SK-N-MC (cell line): ENCODE data around the gene MRPL58.

Source experiments
- DNase-seq: peaks from one replicate; pipeline ENCODE4 v3.0.0-alpha.2; 2011; ENCODE audit warnings: low read depth, low spot score
- H3K27ac ChIP-seq: fragments of 200-600 bp; sonication (generic); 2 replicates; pipeline ENCODE4 v1.5.1; 2016; ENCODE audit warnings: mixed run types
- H3K36me3 ChIP-seq: fragments of 200-600 bp; sonication (generic); 2 replicates; pipeline ENCODE4 v1.6.1; 2017; ENCODE audit warnings: antibody characterized with exemption, low read length, mixed read lengths; ENCODE audit not compliant: insufficient read depth
- H3K4me3 ChIP-seq: fragments of 200-600 bp; sonication (generic); 2 replicates; pipeline ENCODE4 v1.5.1; 2016
- H3K9ac ChIP-seq: fragments of 200-600 bp; sonication (generic); 2 replicates; pipeline ENCODE4 v1.8.0; 2017; ENCODE audit warnings: mixed run types, mixed read lengths; ENCODE audit not compliant: insufficient read length
- H3K9me3 ChIP-seq: fragments of 200-600 bp; sonication (generic); 2 replicates; pipeline ENCODE4 v1.6.1; 2017; ENCODE audit warnings: low read depth, mild to moderate bottlenecking, antibody characterized with exemption, low read length, moderate library complexity, mixed read lengths
- EZH2 ChIP-seq: fragments of 200-600 bp; sonication (generic); IDR thresholded peaks from one replicate; pipeline ENCODE4 v1.6.1; 2017; ENCODE audit warnings: antibody characterized with exemption
- FOXP2 ChIP-seq: optimal IDR thresholded peaks from 2 replicates; pipeline ENCODE3; 2011; ENCODE audit warnings: mild to moderate bottlenecking, moderate library complexity; ENCODE audit not compliant: insufficient read depth; ENCODE audit errors: extremely low read length, control extremely low read depth
- POLR2AphosphoS5 ChIP-seq: IDR thresholded peaks from 2 replicates; pipeline ENCODE4 v1.6.1; 2012; ENCODE audit warnings: mild to moderate bottlenecking, low read depth, low read length, borderline replicate concordance

Gene MRPL58

GRCh38 chr17:75048249-75048878 is 35.9 kb downstream of the MRPL58 start:
- no peak for DNase-seq
- H3K36me3 ChIP-seq: peaks cover 27% of the 10 kb centered on the region
- H3K27ac ChIP-seq: 0 out of 2 replicates have a peak overlapping the region, but pooled peaks have one; percentile 23
- TF ChIP-seq EZH2: no peak
- TF ChIP-seq FOXP2: no peak
- TF ChIP-seq POLR2AphosphoS5: no peak
- peak overlapping the region; percentile 92 for H3K4me3 ChIP-seq
- H3K9ac ChIP-seq: peak overlapping the region; percentile 81
- H3K9me3 ChIP-seq: no peaks in the 10 kb centered on the region

GRCh38 chr17:75049057-75049456 is 36.6 kb downstream of the MRPL58 start:
- Histone ChIP-seq H3K27ac (0 out of 2 replicates have a peak overlapping the region, but pooled peaks have one; percentile 6), H3K9me3 (no peaks in the 10 kb centered on the region), H3K4me3 (no peak overlapping the region; the same call in 1 of the 2 replicates), H3K9ac (peak overlapping the region; percentile 29), H3K36me3 (peaks cover 32% of the 10 kb centered on the region)
- no peak for TF ChIP-seq FOXP2
- TF ChIP-seq POLR2AphosphoS5: no peak
- TF ChIP-seq EZH2: no peak
- no peak for DNase-seq

DNA sequence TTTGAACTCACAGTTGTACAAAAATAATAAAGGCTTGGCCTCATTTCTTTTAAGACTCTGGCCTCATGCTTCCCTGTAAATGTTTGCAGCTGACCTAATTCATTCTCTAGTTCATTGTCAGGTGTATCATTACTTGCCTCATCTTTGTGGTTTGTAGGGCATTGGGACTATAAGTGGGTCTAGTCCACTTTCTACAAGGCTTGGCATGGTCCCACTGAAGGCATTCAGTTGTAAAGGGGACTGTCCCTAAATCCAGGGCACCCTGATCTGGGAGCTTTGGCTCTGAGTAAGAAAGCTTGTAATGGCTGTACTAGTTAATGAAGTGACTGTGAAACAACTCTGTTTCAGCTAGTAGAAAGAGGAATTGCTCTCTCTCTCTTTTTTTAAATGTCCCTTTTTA is 37.2 kb downstream of the MRPL58 start:
- TF ChIP-seq FOXP2 (no peak), POLR2AphosphoS5 (no peak), EZH2 (no peak)
- no peak overlapping the region for H3K4me3 ChIP-seq
- no peaks in the 10 kb centered on the region for H3K9me3 ChIP-seq
- no peak overlapping the region for H3K27ac ChIP-seq
- peaks cover 39% of the 10 kb centered on the region for H3K36me3 ChIP-seq
- no peak for DNase-seq
- no peak overlapping the region for H3K9ac ChIP-seq

DNA sequence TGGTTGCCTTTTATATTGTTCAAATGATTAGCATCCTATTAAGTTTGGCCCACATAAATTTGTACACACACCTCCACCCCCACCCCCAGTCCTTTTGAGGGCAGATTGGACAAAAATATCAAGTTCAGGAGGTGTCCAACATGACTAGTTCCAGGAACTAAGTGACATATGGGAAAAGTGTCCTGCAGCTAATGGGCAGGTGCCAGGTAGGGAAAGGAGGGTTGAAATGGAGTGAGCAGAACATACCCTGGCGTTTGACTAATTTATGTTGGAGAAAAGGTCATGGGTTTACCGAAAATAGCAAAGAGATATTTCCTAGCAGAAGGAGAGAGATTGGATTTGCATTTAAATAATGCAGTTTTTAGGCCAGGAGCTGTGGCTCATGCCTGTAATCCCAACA is 39.5 kb downstream of the MRPL58 start:
- Histone ChIP-seq H3K36me3 (peaks cover 46% of the 10 kb centered on the region), H3K9me3 (no peaks in the 10 kb centered on the region), H3K9ac (no peak overlapping the region), H3K27ac (no peak overlapping the region), H3K4me3 (no peak overlapping the region)
- TF ChIP-seq FOXP2 (no peak), POLR2AphosphoS5 (no peak), EZH2 (no peak)
- DNase-seq: no peak

- Histone ChIP-seq H3K36me3 (peaks cover 43% of the 10 kb centered on the region), H3K27ac (no peak overlapping the region), H3K9me3 (no peaks in the 10 kb centered on the region), H3K9ac (no peak overlapping the region), H3K4me3 (no peak overlapping the region)
- TF ChIP-seq POLR2AphosphoS5 (no peak), EZH2 (no peak), FOXP2 (no peak)
- DNase-seq: no peak
Observed at GRCh38 chr17:75059369-75060345, 47.2 kb downstream of the MRPL58 start.

DNA sequence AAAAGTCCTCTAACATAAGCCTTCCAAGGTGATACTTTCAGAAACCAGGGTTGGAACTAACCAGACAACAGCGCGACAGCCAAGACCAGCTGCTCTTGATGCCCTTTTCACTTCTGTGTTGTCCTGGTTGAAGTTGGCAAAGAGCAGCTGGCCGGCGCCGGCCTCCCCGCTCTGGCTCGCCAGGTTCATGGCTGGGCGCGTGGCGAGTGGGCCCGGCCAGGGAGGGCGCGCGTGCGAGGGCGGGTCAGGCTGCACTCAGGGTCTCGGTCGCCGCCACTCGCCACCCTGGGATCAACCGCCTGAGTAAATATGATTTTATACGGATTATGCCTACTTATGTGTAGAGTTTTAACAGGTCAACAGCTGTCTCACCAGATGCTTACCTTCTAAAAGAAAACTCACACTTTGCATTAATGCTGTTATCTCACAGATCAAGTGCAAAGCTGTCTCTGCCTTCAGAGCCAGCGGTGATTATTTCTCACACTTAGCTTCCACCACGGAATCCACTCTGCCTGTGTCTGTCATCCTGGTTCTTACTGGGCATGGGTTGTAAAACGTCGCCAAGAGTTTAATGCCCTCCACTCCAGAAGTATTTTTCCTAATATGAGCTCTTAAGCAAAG is 48.1 kb downstream of the MRPL58 start:
- no peak overlapping the region for H3K9ac ChIP-seq
- no peak for TF ChIP-seq FOXP2
- no peak for TF ChIP-seq EZH2
- TF ChIP-seq POLR2AphosphoS5: no peak
- no peak for DNase-seq
- H3K36me3 ChIP-seq: peaks cover 41% of the 10 kb centered on the region
- no peak overlapping the region for H3K4me3 ChIP-seq
- no peak overlapping the region for H3K27ac ChIP-seq
- H3K9me3 ChIP-seq: no peaks in the 10 kb centered on the region

- no peak overlapping the region for H3K27ac ChIP-seq
- TF ChIP-seq POLR2AphosphoS5 (no peak), EZH2 (no peak), FOXP2 (no peak)
- H3K36me3 ChIP-seq: peaks cover 41% of the 10 kb centered on the region
- no peak overlapping the region for H3K4me3 ChIP-seq
- H3K9ac ChIP-seq: no peak overlapping the region
- DNase-seq: no peak
- H3K9me3 ChIP-seq: no peaks in the 10 kb centered on the region
Observed at GRCh38 chr17:75061055-75061438, 48.6 kb downstream of the MRPL58 start.

GRCh38 chr17:75061618-75062017 is 49.1 kb downstream of the MRPL58 start:
- H3K27ac ChIP-seq: no peak overlapping the region
- H3K36me3 ChIP-seq: peaks cover 36% of the 10 kb centered on the region
- H3K9me3 ChIP-seq: no peaks in the 10 kb centered on the region
- DNase-seq: no peak
- TF ChIP-seq EZH2: no peak
- no peak for TF ChIP-seq POLR2AphosphoS5
- no peak for TF ChIP-seq FOXP2
- H3K9ac ChIP-seq: no peak overlapping the region
- H3K4me3 ChIP-seq: no peak overlapping the region
